ENCODE data around the gene THAP4.
A peak's percentile ranks its signal among the peaks of the same experiment; 100 is the strongest.

The THAP4 gene

GRCh38 chr2:241640165-241640795 is 3.3 kb upstream of the THAP4 start:
- H3K36me3 ChIP-seq (replicated peaks; ENCODE audit: insufficient read depth, low read length), result no peaks in the 10 kb centered on the region
- H3K9me3 ChIP-seq (replicated peaks; ENCODE audit: insufficient read depth, low read length), result no peaks in the 10 kb centered on the region
- H4K20me1 ChIP-seq (ENCODE audit: insufficient read depth, low read length), result no peaks in the 10 kb centered on the region
- H3K27ac ChIP-seq (ENCODE audit: low read length), result no peak overlapping the region
- H3K4me1 ChIP-seq (ENCODE audit: low read length), result peaks cover 16% of the 10 kb centered on the region
- no peaks in the 10 kb centered on the region for H3K27me3 ChIP-seq (replicated peaks; ENCODE audit: insufficient read depth, low read length)
- 0 out of 2 replicates have a peak, but pooled peaks cover 2% of the 10 kb centered on the region for H3F3A ChIP-seq (ENCODE audit: insufficient read depth, low read length)
- H3K79me2 ChIP-seq (ENCODE audit: low read length), result peaks cover 74% of the 10 kb centered on the region
- TF ChIP-seq EZH2 (optimal IDR thresholded peaks at IDR 0.05; ENCODE audit: low read depth, low read length) (no peak), EZH2phosphoT487 (IDR thresholded peaks at IDR 0.05; ENCODE audit: low read length) (no peak), CTCF (IDR thresholded peaks at IDR 0.05; ENCODE audit: low read length) (no peak)
- H3K9ac ChIP-seq (ENCODE audit: low read length), result no peak overlapping the region
- H2AFZ ChIP-seq (ENCODE audit: low read length), result no peak overlapping the region
- no peak overlapping the region for H3K4me3 ChIP-seq (ENCODE audit: low read length)
- no peak overlapping the region for H3K4me2 ChIP-seq (ENCODE audit: low read depth, low read length)
- DNase-seq, result no peak
- no peaks in the 10 kb centered on the region for H3K9me2 ChIP-seq (replicated peaks; ENCODE audit: insufficient read depth, low read length)

- no peak overlapping the region for H2AFZ ChIP-seq (ENCODE audit: low read length)
- H3K27ac ChIP-seq (ENCODE audit: low read length), result no peak overlapping the region
- H3K79me2 ChIP-seq (ENCODE audit: low read length), result peaks cover 77% of the 10 kb centered on the region
- H3K36me3 ChIP-seq (replicated peaks; ENCODE audit: insufficient read depth, low read length), result no peaks in the 10 kb centered on the region
- DNase-seq, result no peak
- no peak overlapping the region for H3K9ac ChIP-seq (ENCODE audit: low read length)
- H3K4me3 ChIP-seq (ENCODE audit: low read length), result no peak overlapping the region
- no peaks in the 10 kb centered on the region for H3K27me3 ChIP-seq (replicated peaks; ENCODE audit: insufficient read depth, low read length)
- TF ChIP-seq CTCF (IDR thresholded peaks at IDR 0.05; ENCODE audit: low read length) (no peak), EZH2phosphoT487 (IDR thresholded peaks at IDR 0.05; ENCODE audit: low read length) (no peak), EZH2 (optimal IDR thresholded peaks at IDR 0.05; ENCODE audit: low read depth, low read length) (no peak)
- no peaks in the 10 kb centered on the region for H3K9me2 ChIP-seq (replicated peaks; ENCODE audit: insufficient read depth, low read length)
- 0 out of 2 replicates have a peak, but pooled peaks cover 2% of the 10 kb centered on the region for H3F3A ChIP-seq (ENCODE audit: insufficient read depth, low read length)
- no peaks in the 10 kb centered on the region for H4K20me1 ChIP-seq (ENCODE audit: insufficient read depth, low read length)
- H3K4me1 ChIP-seq (ENCODE audit: low read length), result peaks cover 16% of the 10 kb centered on the region
- H3K9me3 ChIP-seq (replicated peaks; ENCODE audit: insufficient read depth, low read length), result no peaks in the 10 kb centered on the region
- H3K4me2 ChIP-seq (ENCODE audit: low read depth, low read length), result no peak overlapping the region
Observed at GRCh38 chr2:241639385-241639784, 2.4 kb upstream of the THAP4 start.

GRCh38 chr2:241638940-241639339 is 2.0 kb upstream of the THAP4 start:
- Histone ChIP-seq H3K36me3 (replicated peaks; ENCODE audit: insufficient read depth, low read length) (no peaks in the 10 kb centered on the region), H3F3A (ENCODE audit: insufficient read depth, low read length) (0 out of 2 replicates have a peak, but pooled peaks cover 2% of the 10 kb centered on the region), H3K4me1 (ENCODE audit: low read length) (peaks cover 16% of the 10 kb centered on the region), H4K20me1 (ENCODE audit: insufficient read depth, low read length) (no peaks in the 10 kb centered on the region), H3K79me2 (ENCODE audit: low read length) (peaks cover 77% of the 10 kb centered on the region), H3K9ac (ENCODE audit: low read length) (no peak overlapping the region), H3K27me3 (replicated peaks; ENCODE audit: insufficient read depth, low read length) (no peaks in the 10 kb centered on the region), H3K4me2 (ENCODE audit: low read depth, low read length) (peak overlapping the region; percentile 68), H2AFZ (ENCODE audit: low read length) (no peak overlapping the region), H3K9me2 (replicated peaks; ENCODE audit: insufficient read depth, low read length) (no peaks in the 10 kb centered on the region), H3K27ac (ENCODE audit: low read length) (no peak overlapping the region), H3K4me3 (ENCODE audit: low read length) (peak overlapping the region; percentile 87; the same call in 1 of the 2 replicates), H3K9me3 (replicated peaks; ENCODE audit: insufficient read depth, low read length) (no peaks in the 10 kb centered on the region)
- no peak for TF ChIP-seq EZH2 (optimal IDR thresholded peaks at IDR 0.05; ENCODE audit: low read depth, low read length)
- TF ChIP-seq CTCF (IDR thresholded peaks at IDR 0.05; ENCODE audit: low read length), result no peak
- no peak for TF ChIP-seq EZH2phosphoT487 (IDR thresholded peaks at IDR 0.05; ENCODE audit: low read length)
- DNase-seq, result no peak

Data from MM.1S (cell line).